ENCODE data around the gene CCDC86.

The CCDC86 gene

DNA sequence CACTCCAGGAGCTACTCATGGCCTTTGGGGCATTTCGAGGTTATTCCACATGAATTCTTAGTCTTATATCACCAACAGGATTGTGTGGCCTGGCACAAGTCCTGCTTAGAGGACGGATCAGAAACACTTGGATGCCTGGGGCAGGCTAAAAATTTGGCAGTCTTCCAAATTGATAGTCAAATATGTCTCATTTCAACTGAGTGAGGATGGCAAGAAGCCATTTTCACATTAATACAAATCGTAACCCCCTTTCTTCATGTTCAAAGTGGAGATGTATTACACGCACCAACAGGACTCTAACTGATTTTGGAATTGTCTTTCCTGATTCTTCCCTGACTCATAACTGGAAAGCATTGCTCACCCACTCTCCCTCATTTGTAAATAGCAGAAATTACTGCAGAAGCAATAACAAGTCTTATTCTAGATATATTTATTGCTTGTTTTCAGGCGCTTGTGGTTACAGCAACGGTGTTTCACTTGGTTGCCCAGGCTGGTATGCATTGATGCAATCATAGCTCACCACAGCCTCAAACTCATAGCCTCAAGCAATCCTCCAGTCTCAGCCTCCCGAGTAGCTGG is 10.3 kb upstream of the CCDC86 start:
- peak; percentile 27 for DNase-seq

DNA sequence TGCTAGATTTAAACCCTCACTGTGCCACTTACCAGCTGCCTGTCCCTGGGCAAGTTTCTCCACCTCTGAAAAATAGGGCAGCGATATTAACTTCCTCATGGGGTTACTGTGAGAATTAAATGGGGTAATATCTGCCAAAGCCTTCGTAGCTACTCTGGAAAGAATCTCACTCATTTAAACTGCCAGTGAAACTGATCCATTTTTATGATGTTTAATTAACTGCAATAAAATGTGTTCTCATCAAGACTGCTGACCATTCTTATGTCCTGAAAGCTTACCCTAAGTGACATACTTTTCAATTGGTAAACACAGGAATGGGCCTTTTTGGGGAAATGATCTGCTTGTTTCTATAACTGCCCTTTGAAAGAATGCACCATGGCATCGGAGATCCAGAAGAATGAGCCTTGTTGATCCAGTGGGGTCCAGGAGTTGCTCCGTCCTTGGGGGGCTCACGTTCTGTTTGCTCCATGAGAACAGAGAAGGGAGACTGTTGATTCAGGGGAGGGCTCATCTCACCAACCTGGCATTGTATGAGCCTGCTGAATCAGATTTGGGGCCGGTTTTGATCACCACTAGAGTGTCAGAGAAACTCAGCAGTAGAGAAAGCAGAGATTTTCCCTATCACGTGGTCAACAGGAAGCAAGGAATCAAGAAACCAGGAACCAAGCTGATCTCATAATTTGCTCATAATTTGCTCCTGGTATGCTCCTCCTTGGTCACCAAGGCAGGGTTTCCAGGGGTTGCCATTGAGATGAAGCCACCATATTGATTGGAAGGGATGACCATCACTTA is 7.0 kb upstream of the CCDC86 start:
- no peak for DNase-seq

DNA sequence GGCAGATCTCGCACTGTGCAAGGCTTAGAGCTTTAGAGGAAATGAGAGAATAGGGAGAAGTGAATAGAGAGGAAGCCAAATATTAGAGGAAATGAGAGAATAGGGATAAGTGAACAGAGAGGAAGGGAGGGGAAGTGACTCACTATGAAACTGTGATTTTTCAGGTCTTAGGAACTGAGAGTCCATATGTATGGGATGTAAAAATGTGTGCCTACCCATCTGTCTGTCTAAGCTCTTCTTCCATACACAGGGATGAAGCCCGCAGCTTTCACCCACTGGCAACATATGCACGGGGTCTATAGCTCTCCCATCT is 6.4 kb upstream of the CCDC86 start:
- DNase-seq: no peak

DNA sequence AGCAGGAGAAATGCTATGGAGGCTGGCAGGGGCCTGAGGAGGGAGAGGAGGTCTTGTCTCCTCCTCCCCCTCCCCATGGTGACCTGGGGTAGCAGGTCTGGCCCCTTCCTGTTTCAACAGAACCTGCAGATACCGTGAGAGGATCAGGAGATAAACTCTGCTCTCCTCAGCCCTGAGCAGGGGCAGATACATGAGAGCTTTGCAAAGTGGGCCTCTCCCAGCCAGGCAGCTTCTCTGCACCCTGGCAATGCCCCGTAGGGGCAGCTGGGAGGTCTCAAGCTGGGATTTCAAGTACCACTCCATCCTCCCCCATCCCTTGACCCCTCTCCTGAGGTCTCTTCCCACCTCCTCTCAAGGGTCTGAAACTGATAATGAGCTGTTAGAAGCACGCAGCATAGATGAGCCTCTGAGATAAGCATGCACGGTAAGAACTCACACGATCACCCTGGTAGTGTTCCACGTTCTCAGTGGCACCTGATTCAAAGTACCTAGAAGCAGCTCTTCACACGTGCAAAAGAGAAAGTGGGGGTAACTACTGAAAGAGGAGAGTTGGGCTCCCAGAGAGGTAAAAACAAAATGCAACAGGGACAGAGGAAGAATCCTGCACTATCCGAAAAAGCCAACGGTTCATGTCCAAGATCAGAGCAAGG is 4.9 kb upstream of the CCDC86 start:
- no peak for DNase-seq

DNA sequence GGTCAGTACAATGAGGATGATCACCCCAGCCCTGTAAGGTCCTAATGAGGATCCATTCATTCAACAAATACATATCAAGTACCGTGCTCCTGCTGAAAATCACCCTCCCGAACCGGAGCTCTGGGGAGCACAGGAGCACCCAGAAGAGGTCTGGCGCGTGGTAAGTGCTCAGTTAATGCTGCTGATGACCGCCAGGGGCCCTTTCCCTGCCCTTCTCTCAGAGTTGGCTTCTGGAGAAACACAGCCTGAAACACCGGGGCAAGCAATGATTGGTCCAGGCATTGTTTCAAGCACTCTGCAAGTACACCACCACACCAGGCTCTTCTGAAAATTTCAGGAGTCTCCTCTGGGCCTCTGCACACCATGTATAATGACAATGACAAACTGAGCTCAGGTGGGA is 3.8 kb upstream of the CCDC86 start:
- DNase-seq: no peak

DNA sequence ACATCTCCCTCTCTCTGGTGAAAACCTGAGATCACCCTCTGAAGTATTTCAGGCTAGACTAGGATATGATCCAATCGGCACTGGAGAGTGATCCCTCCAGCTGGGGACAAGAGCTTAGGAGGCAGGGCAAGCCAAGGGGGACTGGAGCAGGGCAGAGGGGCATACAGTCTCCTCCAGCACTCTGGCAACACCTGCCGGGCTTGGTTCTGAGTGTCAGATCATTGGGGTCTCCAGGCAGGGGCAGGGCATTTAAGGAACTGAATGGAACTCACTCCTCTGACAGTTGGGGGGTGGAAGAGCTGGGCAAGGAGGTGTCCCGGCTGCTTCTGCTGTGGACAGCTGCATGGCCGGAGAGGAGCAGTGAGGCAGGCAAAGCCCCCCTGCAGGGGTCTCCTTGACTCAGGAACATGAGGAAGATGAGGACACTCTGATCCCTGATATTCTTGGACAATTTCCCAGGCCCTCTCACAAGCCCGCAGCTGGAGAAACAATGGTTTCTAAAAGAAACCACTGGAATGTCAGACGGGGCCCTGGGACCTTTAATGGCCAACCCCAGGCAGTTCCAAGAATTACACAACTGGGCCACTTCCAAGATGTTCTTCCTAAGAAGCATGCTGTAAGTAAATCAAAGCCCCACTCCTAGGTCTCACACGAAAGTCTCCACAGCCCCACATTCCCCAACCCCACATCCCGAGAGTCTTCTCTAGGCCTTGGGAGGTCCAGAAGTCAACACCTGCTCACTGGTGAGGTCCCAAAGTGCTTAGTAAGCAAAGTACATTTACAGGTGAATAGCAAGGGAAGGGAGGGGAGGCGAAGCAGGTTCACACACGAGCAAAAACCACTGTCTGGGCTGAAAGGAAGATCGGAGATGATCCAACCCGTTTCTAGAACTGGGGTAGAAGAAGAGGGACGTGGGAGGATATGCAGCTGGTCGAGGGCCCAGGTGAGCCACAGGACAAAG is 1.2 kb upstream of the CCDC86 start:
- peak; percentile 69 for DNase-seq

DNA sequence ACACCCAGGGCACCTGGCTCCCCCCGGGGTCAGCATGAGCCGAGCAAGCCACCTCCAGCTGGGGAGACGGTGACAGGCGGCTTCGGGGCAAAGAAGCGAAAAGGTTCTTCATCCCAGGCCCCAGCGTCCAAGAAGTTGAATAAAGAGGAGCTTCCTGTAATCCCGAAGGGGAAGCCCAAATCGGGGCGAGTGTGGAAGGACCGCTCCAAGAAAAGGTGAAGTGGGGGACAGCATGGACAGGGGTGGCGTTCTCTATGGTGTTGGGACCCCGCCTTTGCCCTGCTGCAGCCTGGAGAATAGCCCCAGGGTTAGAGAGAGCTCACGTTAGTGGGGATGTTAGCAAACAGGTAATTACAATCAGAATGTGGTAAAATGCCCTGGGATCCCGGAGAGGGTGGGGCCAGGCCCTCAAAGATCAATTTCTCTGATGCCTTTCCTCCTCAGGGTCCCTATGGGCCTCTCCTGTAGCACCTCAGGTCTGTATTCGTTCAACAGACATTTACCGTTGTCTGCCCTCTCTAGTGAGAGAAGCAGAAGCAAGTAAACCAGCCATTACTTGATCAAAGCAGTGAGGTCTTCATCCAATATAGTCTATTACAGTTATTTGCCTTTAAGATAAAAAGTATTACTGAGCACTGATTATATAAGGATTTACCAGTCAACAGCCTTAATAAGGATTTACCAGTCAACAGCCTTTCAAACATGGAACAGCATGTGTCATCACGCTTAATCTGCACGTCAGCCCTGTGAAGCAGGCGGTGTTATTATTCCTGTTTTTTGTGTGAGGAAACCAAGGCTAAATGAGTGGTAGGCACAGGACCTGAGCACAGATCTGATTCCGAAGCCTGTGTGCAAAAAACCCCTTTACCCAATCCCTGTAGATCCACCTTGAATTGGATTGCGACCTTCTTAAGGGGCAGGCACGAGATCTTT is 1.0 kb downstream of the CCDC86 start:
- DNase-seq: no peak

DNA sequence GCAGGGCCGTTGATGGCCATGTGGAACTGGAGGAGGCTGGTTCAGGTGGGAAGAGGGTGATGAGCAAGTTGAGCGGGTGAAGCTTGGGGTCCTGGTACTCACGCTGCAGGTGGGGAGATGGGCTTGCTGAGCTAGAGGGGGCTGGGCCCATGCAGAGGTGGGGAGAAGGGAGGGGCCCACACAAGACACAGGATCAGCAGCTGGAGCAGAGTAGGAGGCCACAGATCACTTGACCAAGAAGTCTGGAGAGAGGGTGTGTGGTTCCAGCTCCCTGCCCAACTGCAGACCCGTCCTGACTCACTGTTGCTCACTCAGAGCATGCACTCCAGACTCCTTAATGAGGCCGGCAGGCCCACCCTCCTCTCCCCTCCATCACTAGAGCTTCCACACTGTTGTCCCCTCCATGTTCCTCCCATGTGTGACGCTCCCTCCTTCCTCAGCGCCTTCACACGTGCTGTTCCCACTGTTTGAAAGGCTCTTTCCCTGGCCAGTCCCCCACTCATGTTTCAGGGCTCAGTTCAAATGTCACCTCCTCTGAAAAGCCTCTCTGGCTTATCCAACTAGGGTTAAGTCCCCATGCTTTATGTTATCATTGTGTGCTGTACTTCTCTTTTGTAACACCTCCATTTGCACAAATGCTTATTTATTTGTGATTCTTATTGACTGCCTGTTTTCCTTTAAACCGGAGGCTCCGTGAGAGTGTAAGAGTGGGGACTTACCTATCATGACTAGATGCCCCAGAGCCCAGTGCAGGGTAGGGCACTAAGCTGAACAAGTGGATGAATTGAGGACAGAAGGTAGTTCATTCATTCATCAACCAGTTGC is 2.3 kb downstream of the CCDC86 start:
- DNase-seq: no peak

DNA sequence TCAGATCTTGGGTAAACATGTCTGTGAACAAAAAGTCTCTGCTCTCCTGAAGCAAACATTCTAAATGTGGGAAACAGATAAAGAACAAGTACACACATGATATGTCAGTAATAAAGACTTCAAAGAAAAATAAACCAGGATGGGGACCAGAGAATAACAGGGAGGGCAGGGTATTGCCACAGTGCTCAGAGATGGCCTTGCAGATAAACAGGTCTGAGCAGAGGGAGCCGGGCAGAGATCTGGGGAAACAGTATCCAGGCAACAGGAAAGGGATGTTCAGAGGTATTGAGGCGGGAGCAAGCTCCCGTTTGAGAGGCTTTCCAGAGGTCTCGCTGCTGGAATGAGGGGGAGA is 2.9 kb downstream of the CCDC86 start:
- no peak for DNase-seq

DNA sequence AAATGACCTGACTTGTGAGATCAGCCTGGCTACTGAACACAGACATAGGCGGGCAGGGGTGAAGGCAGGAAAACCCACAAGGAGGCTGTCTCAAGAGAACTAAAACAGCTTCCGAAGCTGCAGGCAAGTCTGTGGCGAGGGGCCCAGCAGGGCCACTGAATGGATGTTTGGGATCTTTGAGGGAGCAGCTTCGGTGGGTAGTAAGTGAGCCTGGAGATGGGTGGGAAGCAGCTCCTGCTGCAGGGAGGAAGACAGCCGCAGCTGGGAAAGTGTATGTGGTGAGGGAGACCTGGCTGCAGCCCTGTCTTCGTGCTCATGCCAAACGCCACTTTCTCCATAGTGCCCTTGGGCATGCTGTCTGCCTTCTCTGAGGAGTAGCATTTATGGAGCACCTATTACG is 3.4 kb downstream of the CCDC86 start:
- no peak for DNase-seq

DNA sequence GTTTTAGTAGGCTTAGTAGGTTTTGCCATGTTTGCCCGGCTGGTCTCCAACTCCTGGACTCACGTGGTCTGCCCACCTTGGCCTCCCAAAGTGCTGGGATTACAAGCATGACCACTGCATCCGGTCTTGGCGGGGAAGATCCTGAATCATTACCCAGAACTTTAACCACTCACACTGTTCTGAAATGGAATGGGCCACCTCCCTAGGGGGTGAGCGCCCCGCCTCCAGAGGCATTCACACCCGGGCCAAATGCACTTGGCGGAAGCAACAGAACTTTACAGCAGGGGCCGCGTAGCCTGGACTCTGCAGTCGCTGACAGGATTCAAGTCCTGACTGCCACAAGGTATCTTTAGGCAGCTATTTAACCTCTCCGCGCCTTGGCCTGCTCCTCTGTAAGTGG is 5.4 kb downstream of the CCDC86 start:
- DNase-seq: no peak

DNA sequence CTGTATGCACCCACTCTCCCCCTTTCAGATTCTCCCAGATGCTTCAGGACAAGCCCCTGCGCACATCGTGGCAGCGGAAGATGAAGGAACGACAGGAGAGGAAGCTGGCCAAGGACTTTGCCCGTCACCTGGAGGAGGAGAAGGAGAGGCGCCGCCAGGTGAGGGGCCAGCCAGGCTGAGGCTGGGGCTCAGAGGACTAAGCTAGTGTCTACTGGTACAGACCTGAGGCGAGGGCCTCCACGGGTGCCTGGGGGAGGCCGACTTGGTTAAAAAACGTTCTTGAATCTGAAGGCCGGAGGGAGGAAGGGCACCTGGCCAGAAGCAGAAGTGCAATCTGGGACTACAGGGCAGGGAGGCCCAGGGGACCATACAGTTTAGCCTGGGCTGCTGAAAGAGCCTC is 6.0 kb downstream of the CCDC86 start:
- DNase-seq: no peak

DNA sequence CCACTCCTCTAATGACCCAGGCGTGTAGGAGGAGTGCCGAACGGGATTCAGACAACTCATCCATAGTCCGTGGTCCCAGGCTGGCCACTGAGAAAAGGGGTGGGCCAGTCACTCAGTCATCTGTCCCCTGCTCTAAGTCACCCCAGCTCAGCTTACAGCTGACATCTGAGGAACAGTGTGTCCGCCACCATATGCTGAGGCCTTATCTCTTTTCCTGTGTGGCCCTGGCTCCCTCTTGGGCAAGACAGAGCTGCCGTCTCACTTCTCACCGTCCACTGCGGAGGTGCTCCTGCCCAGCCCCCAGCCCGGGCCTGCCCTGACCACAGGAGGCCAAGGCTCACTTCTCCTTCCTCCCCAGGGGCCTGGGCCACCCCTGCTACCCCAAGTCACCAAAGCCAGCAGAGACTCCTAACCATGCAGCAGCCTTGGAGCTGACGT is 6.8 kb downstream of the CCDC86 start:
- DNase-seq: no peak

DNA sequence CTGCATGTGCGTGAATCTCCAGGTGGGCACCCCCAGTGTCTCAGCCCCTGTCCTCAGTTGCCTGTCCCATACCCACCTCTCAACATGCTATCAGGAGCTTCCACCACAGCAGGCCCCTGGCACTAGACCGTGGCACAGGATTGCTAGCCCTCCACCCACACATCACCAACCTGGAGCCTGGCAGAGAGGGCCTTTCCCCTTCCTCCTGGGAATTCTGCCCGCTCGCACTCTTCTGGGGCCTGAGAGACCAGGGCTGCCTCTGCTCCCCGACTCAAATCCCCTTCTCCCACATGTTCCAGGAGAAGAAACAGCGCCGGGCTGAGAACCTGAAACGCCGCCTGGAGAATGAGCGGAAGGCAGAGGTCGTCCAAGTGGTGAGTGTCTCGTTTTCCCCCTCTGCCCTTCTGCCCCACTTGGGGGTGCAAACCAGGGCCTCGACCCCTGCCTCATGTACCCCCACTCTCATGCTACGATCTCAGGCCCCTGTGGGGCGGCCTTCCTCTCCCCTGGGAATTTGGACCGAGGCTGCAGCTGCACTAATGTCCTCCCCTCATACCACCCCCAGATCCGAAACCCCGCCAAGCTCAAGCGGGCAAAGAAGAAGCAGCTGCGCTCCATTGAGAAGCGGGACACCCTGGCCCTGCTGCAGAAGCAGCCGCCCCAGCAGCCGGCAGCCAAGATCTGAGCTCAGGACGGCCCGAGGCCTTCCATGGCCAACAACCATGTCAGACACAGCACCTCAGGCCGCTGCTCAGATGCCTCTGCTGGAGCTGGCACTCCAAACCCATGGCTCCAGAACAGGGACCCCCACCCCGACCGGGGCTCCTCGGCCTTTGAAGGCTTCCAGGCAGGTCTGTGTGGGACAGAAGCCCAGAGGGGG is 8.0 kb downstream of the CCDC86 start:
- no peak for DNase-seq

DNA sequence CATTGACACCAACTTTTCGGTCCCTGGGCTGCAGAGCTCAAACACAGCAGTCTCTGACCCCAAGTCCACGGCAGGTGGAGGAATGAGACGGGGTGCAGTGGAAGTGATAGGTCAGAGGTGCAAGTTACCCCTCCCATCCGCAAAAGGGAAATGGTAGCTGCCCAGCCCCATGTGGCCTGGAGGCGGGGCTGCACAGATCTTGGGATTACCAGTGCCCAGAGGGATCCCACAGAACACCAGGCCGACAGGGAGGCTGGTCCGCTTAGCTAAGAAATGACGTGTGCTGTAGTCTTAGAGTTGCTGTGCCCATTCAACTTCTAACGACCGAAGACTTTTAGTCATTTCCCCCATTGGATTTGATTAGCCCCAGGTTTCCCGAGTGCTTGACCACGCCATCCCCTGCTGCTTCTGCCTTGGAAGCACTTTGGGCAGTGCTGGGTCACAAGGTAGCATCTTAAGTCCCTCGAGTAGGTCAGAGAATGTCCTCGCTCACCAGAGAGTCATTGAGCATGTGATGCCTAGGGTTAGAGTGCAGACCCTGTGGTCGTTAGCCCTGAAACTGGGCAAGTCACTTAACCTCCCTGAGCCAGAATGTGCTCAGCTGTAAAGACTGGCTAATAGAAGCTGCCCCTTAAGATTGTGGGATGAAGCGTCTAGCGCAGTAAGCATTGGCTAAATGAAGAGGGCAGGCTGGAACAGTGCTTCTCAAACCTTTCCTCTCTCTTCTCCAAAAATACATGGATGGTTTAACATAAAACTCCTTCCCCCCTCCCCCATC is 9.6 kb downstream of the CCDC86 start:
- DNase-seq: no peak

DNA sequence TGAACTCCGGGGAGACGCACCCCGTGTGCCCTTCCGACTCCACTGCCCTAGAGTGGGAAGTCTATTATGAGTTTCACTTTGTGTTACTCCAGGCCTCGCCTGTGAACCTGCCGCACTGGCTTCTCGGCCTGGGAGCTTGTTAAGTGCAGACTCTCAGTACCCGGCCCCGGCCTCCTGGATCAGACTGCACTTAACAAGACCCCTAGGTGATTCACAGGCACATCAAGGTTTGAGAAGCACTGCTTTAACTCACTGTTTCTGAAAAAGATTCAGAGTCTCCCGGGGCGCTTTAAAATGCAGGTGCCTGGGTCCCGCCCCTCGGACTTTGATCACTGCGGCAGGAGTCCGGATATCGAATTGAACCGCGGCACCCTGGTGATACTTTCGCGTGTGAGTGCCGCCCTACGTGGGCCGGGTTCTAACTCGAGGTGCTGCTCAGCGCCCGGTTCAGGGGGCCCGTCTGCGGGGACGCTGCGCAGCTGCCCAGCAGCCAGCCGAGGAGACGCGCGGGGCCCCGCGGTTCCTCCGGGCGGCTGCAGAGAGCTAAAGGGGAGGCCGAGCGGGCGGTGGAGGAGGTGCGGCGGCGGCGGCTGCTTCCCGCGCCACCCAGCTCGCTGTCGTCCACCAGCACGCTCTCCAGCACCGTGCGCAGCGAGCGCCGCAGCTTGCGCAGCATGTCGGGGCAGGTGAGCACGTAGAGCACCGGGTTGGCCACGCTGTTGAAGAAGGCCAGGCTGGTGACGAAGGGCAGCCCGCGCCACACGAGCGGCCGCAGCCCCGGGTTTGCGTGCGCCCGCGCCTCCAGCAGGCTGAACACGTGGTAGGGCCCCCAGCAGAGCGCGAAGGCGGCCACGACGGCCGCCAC is 10.4 kb downstream of the CCDC86 start:
- DNase-seq: peak; percentile 56

DNA sequence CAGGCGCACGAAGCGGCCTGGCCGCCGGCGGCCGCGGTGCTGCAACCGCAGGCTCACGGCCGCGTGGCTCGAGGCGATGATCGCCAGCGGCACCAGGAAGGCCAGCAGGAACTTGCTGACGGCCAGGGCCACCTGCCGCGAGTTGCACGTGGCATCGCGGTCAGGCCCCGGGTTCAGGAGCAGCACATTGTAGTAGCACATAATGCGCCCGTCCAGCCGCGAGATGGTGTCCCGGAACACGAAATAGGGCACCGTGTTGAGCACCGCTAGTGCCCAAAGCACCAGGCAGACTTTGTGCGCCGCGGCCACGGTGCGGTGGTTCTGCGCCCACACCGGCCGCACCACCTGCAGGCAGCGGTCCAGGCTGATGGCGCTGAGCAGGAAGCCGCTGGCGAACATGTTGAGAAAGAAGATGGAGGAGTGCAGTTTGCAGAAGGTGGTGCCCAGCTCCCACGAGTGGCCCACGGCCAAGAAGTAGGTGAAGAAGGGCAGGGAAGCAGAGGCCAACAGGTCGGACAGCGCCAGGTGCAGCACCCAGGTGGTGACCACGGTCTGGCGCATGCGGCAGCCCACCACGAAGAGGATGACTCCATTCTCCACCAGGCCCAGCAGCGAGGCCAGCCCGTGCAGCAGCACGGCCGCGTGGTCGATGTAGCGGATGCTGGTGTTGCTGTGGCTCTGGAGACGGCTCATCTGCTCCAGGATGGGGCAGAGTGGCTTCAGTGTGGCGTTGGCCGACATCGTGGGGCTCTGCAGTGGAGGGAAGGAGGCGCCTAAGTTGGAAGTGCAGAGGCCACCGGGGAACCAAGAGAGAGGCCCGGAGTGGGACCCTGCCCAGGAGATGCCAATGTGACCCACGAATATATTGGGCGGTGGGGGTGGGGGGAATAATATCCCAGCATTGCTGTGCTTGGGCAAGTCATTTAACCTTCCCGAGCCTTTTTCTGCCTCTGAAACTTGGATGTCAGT is 11.4 kb downstream of the CCDC86 start:
- DNase-seq: no peak
